ENCODE data around the gene SERPINB2.

The SERPINB2 gene

DNA sequence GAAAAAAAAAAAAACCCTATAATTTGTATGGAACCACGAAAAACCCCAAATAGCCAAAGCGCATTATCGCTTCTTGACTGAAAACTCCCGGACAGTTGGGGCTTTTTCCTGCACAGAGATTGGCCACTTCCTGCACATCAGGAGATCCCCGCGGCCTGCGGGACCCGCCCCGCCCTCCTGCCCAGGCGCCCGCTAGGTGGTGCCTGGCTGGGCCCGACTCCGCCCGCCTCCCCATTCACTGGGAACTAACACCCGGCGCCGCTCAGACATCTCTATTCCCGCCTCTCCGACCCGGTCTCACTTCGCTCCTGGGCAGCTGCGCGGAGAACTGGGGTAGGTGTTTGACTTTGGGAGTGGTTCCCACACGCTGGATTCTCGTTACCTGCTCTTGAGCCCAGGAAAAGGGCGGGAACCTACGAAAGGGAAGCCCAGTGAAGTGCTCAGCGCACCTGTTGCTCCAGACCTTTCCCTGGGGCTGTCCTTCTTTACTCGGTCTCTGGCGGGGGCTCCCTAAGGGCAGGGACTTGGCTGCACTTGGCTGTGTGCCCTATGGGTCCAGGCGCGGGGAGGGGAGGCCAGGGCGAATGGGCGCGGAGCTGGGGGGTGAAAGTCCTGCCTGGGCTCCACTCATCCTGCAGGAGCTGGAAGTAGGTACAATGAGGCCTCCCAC, 61.7 kb downstream of the SERPINB2 start, which contains the start of gene HMSD:
HMSD (plus strand) TSS at position 234 of the 670 bp plus-strand sequence. CDS start 4,155 bp downstream, outside the sequence.
- no peaks in the 10 kb centered on the region for H3K36me3 ChIP-seq
- no peaks in the 10 kb centered on the region for H3K27me3 ChIP-seq
- no peaks in the 10 kb centered on the region for H3K9me3 ChIP-seq
- peak; percentile 35 for TF ChIP-seq CTCF (IDR thresholded peaks at IDR 0.05; ENCODE audit: low read depth, low read length)
- peak; percentile 55 for DNase-seq
- peak within 1 kb of the TSS; percentile 24; the same call in 1 of the 2 replicates for H3K4me3 ChIP-seq (ENCODE audit: low read depth, low read length)
- H3K4me1 ChIP-seq: no peaks in the 10 kb centered on the region

GRCh38 chr18:63951302-63951705, 63.8 kb downstream of the SERPINB2 start:
- H3K9me3 ChIP-seq: no peaks in the 10 kb centered on the region
- H3K4me1 ChIP-seq: no peaks in the 10 kb centered on the region
- H3K4me3 ChIP-seq (ENCODE audit: low read depth, low read length): no peak overlapping the region
- no peak for TF ChIP-seq CTCF (IDR thresholded peaks at IDR 0.05; ENCODE audit: low read depth, low read length)
- no peaks in the 10 kb centered on the region for H3K27me3 ChIP-seq
- H3K36me3 ChIP-seq: no peaks in the 10 kb centered on the region
- DNase-seq: no peak
